Chondrocyte (in vitro differentiated cells): ENCODE data around the gene LTB4R2. TPM values are rescaled to one million over a fixed set of nuclear protein-coding genes. Genes with fewer than 3 reads are reported as not detected.

Experiments
- DNase-seq: peaks from one replicate; pipeline ENCODE4 v3.0.0; 2021; ENCODE audit warnings: mixed read lengths, low spot score
- H3K27ac Mint-ChIP-seq: one replicate; pipeline ENCODE4 v1.8.0; 2021; ENCODE audit warnings: mild to moderate bottlenecking, moderate library complexity, mixed read lengths; ENCODE audit not compliant: unreplicated experiment
- H3K27me3 Mint-ChIP-seq: 2 replicates; pipeline ENCODE4 v1.8.0; 2021; ENCODE audit warnings: low read depth, mixed read lengths
- H3K36me3 Mint-ChIP-seq: 2 replicates; pipeline ENCODE4 v1.8.0; 2021; ENCODE audit warnings: low read depth, mixed read lengths
- H3K4me1 Mint-ChIP-seq: 2 replicates; pipeline ENCODE4 v1.8.0; 2021; ENCODE audit warnings: low read depth, mild to moderate bottlenecking, mixed read lengths
- H3K4me3 Mint-ChIP-seq: one replicate; pipeline ENCODE4 v1.8.0; 2021; ENCODE audit warnings: mild to moderate bottlenecking, moderate library complexity, mixed read lengths; ENCODE audit not compliant: unreplicated experiment
- H3K9me3 Mint-ChIP-seq: 2 replicates; pipeline ENCODE4 v1.8.0; 2021; ENCODE audit warnings: low read depth, mixed read lengths
- total RNA-seq: library from RNA; stranded (reverse); gene quantifications from 3 replicates; pipeline ENCODE4 v1.2.1, GENCODE V29; 2021
- TF ChIP-seq, protein P1 (sequence below): fragments of 200-600 bp; sonication (generic); IDR thresholded peaks from 2 replicates; pipeline ENCODE4 v1.5.0; 2021; ENCODE audit warnings: antibody characterized with exemption, mild to moderate bottlenecking, moderate library complexity

Gene LTB4R2
- total RNA-seq, 1 donor from 2014 or later = 9.1 TPM

DNA sequence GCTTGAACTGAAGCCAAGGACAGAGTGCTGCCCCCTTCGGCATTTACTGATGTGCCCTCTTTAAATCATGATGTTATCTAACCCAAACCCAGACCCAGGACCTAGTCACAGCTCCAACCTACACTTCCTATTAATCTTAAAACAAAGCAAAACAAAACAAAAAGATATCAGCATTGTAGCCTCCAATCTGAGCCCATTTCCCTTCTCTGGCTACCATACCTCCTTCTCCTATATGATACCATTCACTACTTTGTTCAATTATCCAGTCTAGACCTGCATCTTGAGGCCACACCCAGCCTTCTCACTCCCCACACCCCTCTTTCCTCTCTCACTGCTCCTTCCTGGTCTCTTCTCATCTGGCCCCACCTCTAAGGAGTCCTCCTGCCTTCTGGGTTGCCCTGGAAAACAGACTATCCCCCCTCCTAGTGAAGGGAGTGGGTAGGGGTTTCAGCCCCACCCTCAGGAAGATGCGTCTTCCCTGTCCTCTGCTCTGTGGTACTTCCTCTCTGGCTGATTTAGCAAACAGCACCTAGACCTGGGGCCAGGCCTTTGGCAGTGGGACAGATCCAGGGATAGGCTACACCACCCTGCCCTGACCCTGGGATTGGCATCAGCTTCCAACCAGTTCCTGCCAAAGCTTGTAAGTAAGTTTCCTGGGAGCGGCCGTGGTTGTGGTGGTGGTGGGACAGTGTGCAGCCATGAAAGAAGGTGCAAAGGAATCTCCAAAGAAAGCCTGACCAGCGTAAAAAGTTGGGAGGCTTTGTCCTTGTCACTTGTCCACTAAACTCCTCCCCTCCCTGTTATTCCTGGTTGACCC lies 4.6 kb downstream of the LTB4R2 start:
- Mint-ChIP-seq H3K36me3 (peaks cover 4% of the 10 kb centered on the region), H3K27me3 (peaks cover 5% of the 10 kb centered on the region), H3K4me3 (no peak overlapping the region), H3K9me3 (no peaks in the 10 kb centered on the region), H3K27ac (peak overlapping the region; percentile 4), H3K4me1 (peaks cover 6% of the 10 kb centered on the region)
- DNase-seq = no peak
- TF ChIP-seq, protein P1, sequence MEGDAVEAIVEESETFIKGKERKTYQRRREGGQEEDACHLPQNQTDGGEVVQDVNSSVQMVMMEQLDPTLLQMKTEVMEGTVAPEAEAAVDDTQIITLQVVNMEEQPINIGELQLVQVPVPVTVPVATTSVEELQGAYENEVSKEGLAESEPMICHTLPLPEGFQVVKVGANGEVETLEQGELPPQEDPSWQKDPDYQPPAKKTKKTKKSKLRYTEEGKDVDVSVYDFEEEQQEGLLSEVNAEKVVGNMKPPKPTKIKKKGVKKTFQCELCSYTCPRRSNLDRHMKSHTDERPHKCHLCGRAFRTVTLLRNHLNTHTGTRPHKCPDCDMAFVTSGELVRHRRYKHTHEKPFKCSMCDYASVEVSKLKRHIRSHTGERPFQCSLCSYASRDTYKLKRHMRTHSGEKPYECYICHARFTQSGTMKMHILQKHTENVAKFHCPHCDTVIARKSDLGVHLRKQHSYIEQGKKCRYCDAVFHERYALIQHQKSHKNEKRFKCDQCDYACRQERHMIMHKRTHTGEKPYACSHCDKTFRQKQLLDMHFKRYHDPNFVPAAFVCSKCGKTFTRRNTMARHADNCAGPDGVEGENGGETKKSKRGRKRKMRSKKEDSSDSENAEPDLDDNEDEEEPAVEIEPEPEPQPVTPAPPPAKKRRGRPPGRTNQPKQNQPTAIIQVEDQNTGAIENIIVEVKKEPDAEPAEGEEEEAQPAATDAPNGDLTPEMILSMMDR = no peak

DNA sequence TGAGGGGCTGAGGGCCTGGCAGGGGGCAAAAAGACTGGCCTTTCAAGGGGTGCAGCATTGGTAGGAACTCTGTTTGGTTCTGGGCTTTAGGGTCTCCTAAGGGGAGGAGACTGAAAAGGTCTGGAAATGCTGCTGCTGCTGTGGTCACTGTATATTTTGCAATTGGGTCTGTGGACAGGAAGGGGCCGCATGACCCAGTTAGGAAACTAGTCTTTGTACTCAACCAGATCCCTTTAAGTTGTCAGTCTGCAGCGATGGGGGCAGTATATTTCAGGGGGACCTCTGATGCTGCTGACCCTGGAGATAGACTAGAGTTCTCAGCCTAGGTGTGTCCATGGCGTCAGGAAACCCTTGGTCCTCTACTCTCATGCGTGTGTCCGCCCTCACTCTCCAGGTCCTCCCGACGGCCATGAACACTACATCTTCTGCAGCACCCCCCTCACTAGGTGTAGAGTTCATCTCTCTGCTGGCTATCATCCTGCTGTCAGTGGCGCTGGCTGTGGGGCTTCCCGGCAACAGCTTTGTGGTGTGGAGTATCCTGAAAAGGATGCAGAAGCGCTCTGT lies 5.4 kb downstream of the LTB4R2 start:
- no peak for DNase-seq
- Mint-ChIP-seq H3K4me3 (no peak overlapping the region), H3K4me1 (peaks cover 6% of the 10 kb centered on the region), H3K36me3 (peaks cover 2% of the 10 kb centered on the region), H3K9me3 (no peaks in the 10 kb centered on the region), H3K27ac (no peak overlapping the region), H3K27me3 (peaks cover 7% of the 10 kb centered on the region)
- TF ChIP-seq, protein P1 = no peak

DNA sequence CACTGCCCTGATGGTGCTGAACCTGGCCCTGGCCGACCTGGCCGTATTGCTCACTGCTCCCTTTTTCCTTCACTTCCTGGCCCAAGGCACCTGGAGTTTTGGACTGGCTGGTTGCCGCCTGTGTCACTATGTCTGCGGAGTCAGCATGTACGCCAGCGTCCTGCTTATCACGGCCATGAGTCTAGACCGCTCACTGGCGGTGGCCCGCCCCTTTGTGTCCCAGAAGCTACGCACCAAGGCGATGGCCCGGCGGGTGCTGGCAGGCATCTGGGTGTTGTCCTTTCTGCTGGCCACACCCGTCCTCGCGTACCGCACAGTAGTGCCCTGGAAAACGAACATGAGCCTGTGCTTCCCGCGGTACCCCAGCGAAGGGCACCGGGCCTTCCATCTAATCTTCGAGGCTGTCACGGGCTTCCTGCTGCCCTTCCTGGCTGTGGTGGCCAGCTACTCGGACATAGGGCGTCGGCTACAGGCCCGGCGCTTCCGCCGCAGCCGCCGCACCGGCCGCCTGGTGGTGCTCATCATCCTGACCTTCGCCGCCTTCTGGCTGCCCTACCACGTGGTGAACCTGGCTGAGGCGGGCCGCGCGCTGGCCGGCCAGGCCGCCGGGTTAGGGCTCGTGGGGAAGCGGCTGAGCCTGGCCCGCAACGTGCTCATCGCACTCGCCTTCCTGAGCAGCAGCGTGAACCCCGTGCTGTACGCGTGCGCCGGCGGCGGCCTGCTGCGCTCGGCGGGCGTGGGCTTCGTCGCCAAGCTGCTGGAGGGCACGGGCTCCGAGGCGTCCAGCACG lies 6.1 kb downstream of the LTB4R2 start:
- TF ChIP-seq, protein P1 = no peak
- H3K9me3 Mint-ChIP-seq = no peaks in the 10 kb centered on the region
- peaks cover 6% of the 10 kb centered on the region for H3K4me1 Mint-ChIP-seq
- H3K4me3 Mint-ChIP-seq = no peak overlapping the region
- peaks cover 2% of the 10 kb centered on the region for H3K36me3 Mint-ChIP-seq
- peaks cover 7% of the 10 kb centered on the region for H3K27me3 Mint-ChIP-seq
- no peak for DNase-seq
- H3K27ac Mint-ChIP-seq = no peak overlapping the region

DNA sequence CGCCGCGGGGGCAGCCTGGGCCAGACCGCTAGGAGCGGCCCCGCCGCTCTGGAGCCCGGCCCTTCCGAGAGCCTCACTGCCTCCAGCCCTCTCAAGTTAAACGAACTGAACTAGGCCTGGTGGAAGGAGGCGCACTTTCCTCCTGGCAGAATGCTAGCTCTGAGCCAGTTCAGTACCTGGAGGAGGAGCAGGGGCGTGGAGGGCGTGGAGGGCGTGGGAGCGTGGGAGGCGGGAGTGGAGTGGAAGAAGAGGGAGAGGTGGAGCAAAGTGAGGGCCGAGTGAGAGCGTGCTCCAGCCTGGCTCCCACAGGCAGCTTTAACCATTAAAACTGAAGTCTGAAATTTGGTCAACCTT lies 6.6 kb downstream of the LTB4R2 start:
- H3K27ac Mint-ChIP-seq = no peak overlapping the region
- no peaks in the 10 kb centered on the region for H3K9me3 Mint-ChIP-seq
- peaks cover 7% of the 10 kb centered on the region for H3K27me3 Mint-ChIP-seq
- no peak overlapping the region for H3K4me3 Mint-ChIP-seq
- H3K4me1 Mint-ChIP-seq = peaks cover 7% of the 10 kb centered on the region
- H3K36me3 Mint-ChIP-seq = peaks cover 2% of the 10 kb centered on the region
- DNase-seq = no peak
- TF ChIP-seq, protein P1 = no peak

DNA sequence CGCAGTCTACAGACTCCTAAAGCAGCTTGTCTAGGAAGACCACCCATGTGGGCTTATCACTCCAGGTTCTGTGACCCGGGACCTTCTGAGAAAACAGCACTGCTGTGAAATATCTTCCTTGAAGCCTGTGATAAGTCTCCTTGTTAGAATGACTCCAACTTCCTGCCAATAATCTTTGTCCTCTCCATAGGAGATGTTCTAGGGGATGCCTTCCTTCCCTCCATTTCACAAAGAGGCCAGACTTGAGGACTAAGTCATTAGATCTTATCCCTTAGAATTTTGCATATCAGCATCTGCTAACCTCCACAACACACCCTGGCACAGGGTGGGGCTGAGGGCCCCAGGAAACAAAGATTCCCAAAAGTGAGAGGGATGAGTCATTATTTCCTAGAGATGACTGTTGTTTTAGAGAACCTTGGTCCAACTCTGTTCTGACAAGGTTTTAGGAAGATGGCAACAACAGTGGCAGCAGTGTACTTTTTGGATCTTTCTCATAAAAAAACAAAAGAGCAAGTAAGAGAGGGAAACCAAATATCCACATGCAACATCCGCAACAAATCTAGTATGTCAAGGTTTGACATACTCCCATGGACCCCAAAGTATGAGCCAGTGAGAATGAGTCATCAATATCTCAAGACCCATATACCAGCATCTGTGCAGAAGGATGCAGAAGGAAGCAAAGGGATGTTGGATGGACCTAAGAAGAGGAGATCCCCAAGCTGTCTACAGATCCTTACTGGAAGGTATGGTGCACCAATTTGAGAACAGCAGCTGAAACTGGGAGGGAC lies 7.4 kb downstream of the LTB4R2 start:
- TF ChIP-seq, protein P1 = no peak
- DNase-seq = no peak
- H3K27ac Mint-ChIP-seq = no peak overlapping the region
- H3K36me3 Mint-ChIP-seq = peaks cover 2% of the 10 kb centered on the region
- peaks cover 15% of the 10 kb centered on the region for H3K4me1 Mint-ChIP-seq
- H3K27me3 Mint-ChIP-seq = peaks cover 7% of the 10 kb centered on the region
- no peaks in the 10 kb centered on the region for H3K9me3 Mint-ChIP-seq
- H3K4me3 Mint-ChIP-seq = no peak overlapping the region
